HTERT RPE-1 (cell line): Measurements from ENCODE around the gene NKX2-2.
"Not testable (repeated sequence)": the region's sequence is repeated elsewhere in the genome, so short reads cannot be mapped to it uniquely, and the experiment has no call there.

Experiments
- in situ Hi-C: fragments of 300-500 bp; cut with MboI; formaldehyde crosslinking; loops from 4 replicates; pipeline ENCODE4 v1.14.3; 2020; ENCODE audit warnings: low sequenced_read_pairs

The NKX2-2 gene

GRCh38 chr20:21509597-21510371 lies 4.1 kb downstream of the NKX2-2 start:
- in situ Hi-C loops, result no loop called here

- in situ Hi-C loops, result no loop called here
Observed at GRCh38 chr20:21509079-21509596, 4.7 kb downstream of the NKX2-2 start.

DNA sequence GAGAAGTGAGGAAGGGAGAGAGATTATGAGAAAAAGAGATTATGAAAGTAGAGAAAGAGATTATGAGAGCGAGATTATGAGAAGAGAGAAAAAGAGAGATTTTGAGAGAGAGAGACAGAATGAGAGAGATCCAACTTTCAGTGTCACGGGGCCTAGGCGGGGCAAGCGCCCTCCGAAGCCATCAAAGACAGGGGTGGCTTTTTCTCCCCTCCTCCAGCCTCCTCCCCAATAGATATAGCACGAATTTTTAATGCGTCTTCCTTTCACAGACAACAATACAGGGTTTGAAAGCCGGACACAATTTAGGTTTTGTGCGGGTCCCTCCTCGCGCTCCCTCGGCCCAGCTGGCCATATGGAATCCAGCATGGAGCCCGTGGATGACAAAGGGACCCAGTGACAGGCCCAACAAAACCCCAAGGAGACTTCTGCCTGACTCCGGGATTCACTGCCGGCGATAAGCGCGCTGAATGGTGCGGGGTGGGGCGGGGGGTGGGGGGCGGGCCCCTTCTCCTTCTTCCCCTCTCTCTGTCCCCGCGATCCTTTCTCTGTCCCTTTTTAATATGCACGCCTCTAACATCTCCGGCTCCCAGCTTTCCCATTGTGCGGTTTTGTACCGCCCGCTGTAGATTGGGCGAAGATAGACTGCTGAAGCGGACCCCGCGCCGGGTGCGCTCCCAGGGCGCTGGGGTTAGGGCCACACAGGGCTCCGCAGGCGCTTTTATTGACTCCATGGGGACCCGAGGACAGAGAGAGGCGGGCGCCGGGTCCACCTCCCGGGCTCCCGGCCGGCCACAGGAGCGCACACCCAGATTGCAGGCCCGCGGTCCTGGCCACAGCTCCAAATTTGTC lies 5.4 kb downstream of the NKX2-2 start:
- in situ Hi-C loops, result no loop called here

DNA sequence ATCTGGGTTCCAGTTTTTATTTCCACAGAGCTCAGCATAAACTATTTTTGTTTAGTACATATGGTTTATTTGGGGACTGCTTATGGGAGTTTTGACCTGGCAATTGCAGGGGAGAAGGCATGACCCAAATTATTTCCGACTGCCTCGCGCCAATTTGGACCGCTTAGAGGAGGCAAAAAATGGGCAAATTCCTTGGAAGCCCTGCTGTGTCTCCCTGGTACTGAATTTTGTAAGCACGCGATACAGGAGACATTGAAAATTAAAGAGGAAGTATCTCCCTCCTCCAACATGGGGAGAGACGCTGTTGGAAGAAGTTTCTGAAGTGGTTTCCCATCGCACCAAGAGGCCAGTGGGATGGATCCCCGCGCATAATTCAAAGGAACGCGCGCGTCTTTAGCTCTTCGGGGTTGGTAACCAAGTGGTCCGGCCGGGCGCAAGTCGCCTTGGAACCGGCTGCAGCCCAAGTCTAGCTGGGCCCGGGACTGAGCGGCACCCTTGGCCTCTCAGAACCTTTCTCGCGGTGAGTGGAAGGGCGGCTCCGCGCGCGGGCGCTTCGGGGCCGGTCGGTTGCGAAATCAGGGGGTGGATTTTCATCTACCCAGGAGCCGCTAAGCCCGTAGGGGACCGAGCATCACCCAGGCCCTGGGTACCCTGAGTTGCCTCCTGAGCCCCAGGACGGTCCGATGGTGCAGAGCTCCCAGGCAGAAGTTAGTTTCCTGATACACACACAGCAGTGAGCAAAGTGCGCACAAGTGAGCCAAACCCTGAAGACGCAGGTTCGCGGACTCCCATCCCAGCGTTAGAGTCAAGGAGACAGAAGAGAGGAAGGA lies 6.2 kb downstream of the NKX2-2 start:
- in situ Hi-C loops, result no loop called here

- in situ Hi-C loops, result no loop called here
Observed at GRCh38 chr20:21505810-21506530, 7.9 kb downstream of the NKX2-2 start.

DNA sequence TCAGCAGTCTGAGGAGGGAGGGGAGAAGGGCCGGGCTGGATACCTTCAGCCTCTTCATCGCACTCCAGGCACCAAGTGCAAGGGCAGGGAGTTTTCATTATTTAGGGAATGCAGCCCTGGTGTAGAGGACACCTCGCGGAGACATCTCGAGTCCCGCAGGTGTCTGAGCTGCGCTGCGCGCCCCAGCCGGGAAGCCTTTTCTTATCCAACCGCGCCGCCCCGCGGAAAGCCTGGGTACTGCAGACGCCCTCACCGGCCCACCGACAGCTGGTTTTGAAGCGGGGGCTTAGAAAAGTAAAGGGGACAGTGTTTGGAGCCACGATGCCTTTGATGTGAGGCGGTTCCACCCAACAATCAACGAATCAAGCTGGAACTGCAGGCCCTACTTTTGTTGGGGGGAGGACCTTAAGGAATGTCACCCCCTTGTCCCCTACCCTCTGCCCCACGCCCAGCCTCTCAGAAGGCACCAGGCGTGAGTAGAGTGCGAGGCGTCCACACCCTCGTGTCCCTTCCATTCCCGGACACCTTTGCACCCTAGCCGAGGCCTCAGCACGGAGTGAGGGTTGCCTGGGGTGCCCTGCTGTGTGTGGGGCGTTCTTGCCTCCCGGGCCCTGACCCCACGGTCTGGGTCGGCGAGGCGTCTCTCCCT lies 8.6 kb downstream of the NKX2-2 start:
- in situ Hi-C loops, result no loop called here

DNA sequence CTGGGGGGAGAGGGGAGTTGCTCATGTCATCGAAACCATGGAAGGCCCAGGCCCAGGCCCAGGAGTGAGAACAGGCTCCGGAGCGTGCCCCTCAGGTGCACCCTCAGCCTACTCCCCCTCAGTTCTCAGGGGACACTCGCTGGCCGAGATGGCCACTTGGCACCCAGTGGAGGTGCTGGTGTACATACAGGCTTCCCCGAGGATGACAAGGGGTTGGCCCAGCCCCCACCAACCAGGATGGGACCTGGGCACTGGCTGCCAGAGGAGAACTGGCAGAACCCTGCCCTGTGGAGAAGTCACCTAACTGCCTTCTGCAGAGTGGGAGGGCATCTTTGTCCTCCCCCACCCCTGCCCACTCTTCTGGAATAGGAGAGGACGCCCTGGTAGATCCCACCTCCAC lies 9.5 kb downstream of the NKX2-2 start:
- in situ Hi-C loops, result no loop called here

DNA sequence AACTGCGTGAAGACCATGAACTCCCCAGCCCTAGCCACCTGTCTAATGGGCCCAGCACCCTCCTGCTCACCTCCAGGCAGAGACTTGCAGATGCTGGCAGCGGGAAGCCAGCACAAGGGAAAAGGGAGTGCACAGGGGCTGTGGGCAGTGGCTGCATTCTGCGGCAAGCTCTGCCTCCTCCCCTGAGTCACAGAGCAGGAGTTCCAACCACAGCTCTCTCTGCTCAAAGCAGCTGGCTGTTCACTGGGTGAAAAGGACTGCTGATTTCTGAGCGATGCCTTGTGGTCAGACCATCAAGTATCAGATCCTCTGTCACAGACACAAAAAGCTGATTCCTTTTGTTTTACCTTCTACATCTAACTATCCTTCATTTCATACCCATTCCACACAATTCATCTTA lies 10.5 kb downstream of the NKX2-2 start:
- in situ Hi-C loops, result no loop called here

DNA sequence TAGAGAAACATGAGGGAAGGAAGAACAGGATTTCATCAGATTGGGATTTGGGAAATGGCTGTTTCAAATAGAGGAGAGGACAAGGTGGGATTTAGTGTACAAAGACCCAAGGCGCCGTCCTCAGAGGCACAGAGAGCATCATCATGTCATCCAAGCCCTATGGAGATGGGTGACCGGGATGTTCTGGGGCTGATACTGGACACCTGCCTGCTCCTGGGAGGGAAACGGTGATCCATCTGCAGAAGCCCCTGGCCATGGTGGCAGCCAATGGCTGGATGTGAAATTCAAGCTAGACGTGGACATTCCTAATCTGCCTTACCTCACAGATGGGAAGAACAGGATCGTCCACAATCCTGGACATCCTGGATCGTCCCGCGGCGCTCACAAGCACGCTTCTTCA lies 12.7 kb downstream of the NKX2-2 start:
- in situ Hi-C loops, result no loop called here

DNA sequence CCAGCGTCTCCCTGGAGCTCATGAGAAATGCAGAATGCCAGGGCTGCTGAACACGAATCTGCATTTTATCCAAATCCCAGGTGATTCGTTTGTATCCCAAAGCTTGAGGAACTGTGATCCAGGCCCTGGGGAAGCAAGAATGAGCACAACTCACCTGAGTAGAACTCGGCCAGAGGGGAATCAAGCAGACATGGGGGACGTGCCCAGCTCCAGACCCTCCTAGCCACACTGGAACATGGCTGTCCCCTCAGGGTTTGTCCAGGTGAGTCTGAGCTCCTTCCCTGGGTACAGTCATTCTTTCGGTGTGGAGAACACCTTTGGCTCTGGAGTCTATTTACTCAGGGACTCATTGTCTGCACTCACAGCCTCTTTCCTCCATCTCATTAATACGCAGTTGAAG lies 13.3 kb downstream of the NKX2-2 start:
- in situ Hi-C loops, result no loop called here

- in situ Hi-C loops, result no loop called here
Observed at GRCh38 chr20:21499641-21500040, 14.2 kb downstream of the NKX2-2 start.

- in situ Hi-C loops, result no loop called here
Observed at GRCh38 chr20:21498635-21499034, 15.2 kb downstream of the NKX2-2 start.

DNA sequence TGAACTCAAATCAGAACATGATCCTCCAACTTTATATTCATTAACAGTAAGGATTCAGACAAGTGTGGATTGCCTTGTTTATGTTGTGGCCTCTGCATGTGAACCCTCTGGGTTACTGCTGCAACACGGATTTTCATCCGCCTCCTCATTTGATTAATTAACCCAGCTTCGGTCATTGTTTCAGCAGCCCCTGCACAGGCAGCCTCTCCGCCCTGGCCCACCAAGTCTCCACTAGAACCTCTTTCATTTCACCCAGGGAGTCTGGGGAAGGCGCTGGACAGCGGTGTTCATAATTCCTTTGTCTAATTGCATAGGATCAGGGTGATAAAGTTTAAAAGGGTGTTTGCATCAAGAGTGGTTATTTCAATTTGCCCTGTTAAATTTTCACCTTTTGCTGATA lies 15.7 kb downstream of the NKX2-2 start:
- in situ Hi-C loops, result no loop called here

- in situ Hi-C loops, result no loop called here
Observed at GRCh38 chr20:21496452-21496851, 17.4 kb downstream of the NKX2-2 start.

GRCh38 chr20:21493049-21493448 lies 20.8 kb downstream of the NKX2-2 start:
- in situ Hi-C loops, result no loop called here

DNA sequence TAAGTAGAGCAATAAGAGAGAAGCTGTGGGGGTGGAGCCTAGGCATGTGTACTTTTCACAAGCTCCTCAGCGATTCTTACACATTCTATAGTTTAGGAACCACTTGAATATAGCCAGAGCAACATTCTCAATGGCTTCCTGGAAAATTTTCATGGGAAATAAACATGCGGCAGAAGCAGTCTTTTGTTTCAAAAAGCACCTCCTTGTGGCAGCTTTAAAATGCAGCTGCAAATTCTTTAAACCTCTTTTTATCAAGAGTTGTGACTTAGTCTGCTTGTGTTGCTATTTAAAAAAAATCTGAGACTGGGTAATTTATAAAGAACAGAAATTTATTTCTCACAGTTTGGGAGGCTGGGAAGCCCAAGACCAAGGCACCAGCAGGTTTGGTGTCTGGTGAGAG lies 23.8 kb downstream of the NKX2-2 start:
- in situ Hi-C loops, result no loop called here

DNA sequence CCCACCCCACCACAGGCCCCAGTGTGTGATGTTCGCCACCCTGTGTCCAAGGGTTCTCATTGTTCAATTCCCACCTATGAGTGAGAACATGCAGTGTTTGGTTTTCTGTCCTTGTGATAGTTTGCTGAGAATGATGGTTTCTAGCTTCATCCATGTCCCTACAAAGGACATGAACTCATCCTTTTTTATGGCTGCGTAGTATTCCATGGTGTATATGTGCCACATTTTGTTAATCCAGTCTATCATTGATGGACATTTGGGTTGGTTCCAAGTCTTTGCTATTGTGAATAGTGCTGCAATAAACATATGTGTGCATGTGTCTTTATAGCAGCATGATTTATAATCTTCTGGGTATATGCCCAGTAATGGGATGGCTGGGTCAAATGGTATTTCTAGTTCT lies 33.7 kb downstream of the NKX2-2 start:
- in situ Hi-C loops, result not testable (repeated sequence)

DNA sequence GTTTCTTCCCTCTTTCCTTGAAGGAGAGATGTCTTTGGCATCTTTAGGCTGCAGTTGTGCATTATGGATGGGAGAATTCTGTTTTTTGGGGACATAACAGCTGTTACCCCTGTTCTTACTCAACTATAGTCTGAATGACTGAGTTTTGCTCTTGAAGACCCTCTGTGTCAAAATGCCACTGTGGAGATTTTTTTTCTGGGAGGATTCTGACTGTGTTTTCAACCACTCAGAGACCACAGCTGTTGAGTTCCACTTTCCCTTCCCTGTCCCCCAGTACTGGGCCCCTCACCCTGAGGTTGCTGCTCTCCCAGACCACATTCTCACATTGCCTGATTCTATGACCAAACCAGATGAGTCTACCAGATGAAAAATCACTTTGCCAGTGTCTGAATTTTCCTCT lies 48.1 kb downstream of the NKX2-2 start:
- in situ Hi-C loops, result no loop called here

- in situ Hi-C loops, result no loop called here
Observed at GRCh38 chr20:21464916-21465315, 48.9 kb downstream of the NKX2-2 start.
